HepG2 (cell line): ENCODE results near the gene HSDL2. TPM values are rescaled to one million over a fixed set of nuclear protein-coding genes. Genes with fewer than 3 reads are reported as not detected.

ENCODE experiments used
- ATAC-seq: fragments of 200-7000 bp; cut with Tn5 transposase; 3 replicates; pipeline ENCODE4 v1.9.1; 2020; ENCODE audit warnings: mild to moderate bottlenecking, moderate library complexity
- BruUV-seq: library from RNA; stranded (reverse); fragments of 400-500 nt; replicated peaks from 2 replicates; lab custom pipeline; 2021; lab: Mats Ljungman, UMichigan
- CTCF ChIA-PET: fragments of 300-600 bp; formaldehyde crosslinking; extraction: SDS; loops from one replicate; lab custom pipeline; 2021; ENCODE audit warnings: low total read pairs, inconsistent platforms, low intra/inter-chr PET ratio; lab: Yijun Ruan, JAX
- POLR2A ChIA-PET: fragments of 350-600 bp; sonication (Branson Sonifier 250); formaldehyde crosslinking; loops from one replicate; lab custom pipeline; 2020; ENCODE audit warnings: antibody characterized with exemption, inconsistent platforms; lab: Yijun Ruan, JAX
- DNase-seq: peaks from one replicate; pipeline ENCODE4 v3.0.0-alpha.2; 2015; ENCODE audit warnings: low spot score
- FAIRE-seq: peaks from 3 replicates; lab custom pipeline; 2011; peaks lifted over from hg19 to GRCh38; lab: Jason Lieb, UNC
- H2AFZ ChIP-seq: one replicate; pipeline ENCODE4 v1.6.1; 2011; ENCODE audit warnings: low read length, inconsistent platforms
- H3K27ac ChIP-seq: fragments of 300-600 bp; 3 replicates; pipeline ENCODE4 v1.8.0; 2011; ENCODE audit warnings: mixed run types, mild to moderate bottlenecking, mixed read lengths, low read length, inconsistent platforms; ENCODE audit not compliant: insufficient read depth; ENCODE audit errors: extremely low read length
- H3K27me3 ChIP-seq, 2 experiments: fragments of 200-600 bp in 1 of 2; 2 replicates in 1 of 2; 3 replicates in 1 of 2; pipeline versions ENCODE4 v1.6.0 to v1.8.0; 2011; ENCODE audit warnings: low read length in 2 of 2, mild to moderate bottlenecking in 2 of 2, moderate library complexity in 2 of 2, inconsistent platforms in 1 of 2; ENCODE audit not compliant: insufficient read depth in 2 of 2, control insufficient read depth in 1 of 2
- H3K36me3 ChIP-seq, 2 experiments: fragments of 200-600 bp in 1 of 2; replicated peaks in 1 of 2; 2 replicates in 1 of 2; 3 replicates in 1 of 2; pipeline versions ENCODE4 v1.5.1 to v1.8.0; 2011; ENCODE audit warnings: low read length in 2 of 2, inconsistent platforms in 1 of 2; ENCODE audit not compliant: insufficient read depth in 2 of 2, control insufficient read depth in 1 of 2
- H3K4me1 ChIP-seq: 2 replicates; pipeline ENCODE4 v1.5.1; 2012; ENCODE audit warnings: low read length, inconsistent platforms; ENCODE audit not compliant: insufficient read depth
- H3K4me2 ChIP-seq: 2 replicates; pipeline ENCODE4 v1.6.0; 2011; ENCODE audit warnings: low read depth, low read length, inconsistent platforms
- H3K4me3 ChIP-seq, 3 experiments: fragments of 200-600 bp in 1 of 3; sonication (generic), shearing (Covaris generic) in 1 of 3; replicated peaks in 1 of 3; 2 replicates each; pipeline ENCODE4 v1.5.1; 2011 to 2016; ENCODE audit warnings: low read length in 3 of 3, inconsistent platforms in 2 of 3, low read depth in 2 of 3, mild to moderate bottlenecking in 2 of 3, control low read depth in 1 of 3, mixed read lengths in 1 of 3; ENCODE audit not compliant: insufficient read depth in 1 of 3
- H3K79me2 ChIP-seq: one replicate; pipeline ENCODE4 v1.6.1; 2011; ENCODE audit warnings: low read length, inconsistent platforms; ENCODE audit not compliant: insufficient read depth
- H3K9ac ChIP-seq: 2 replicates; pipeline ENCODE4 v1.6.0; 2011; ENCODE audit warnings: mild to moderate bottlenecking, low read depth, low read length, inconsistent platforms; ENCODE audit not compliant: insufficient read depth
- H3K9me3 ChIP-seq: 2 replicates; pipeline ENCODE4 v1.5.1; 2012; ENCODE audit warnings: mild to moderate bottlenecking, low read length
- H4K20me1 ChIP-seq: 2 replicates; pipeline ENCODE4 v1.6.0; 2011; ENCODE audit warnings: inconsistent platforms, mild to moderate bottlenecking, low read length, moderate library complexity; ENCODE audit not compliant: insufficient read depth
- ATF7 ChIP-seq, 2 experiments: fragments of 450-650 bp in 1 of 2; sonication (generic) in 1 of 2; formaldehyde crosslinking in 1 of 2; IDR thresholded peaks; 2 replicates each; pipeline versions ENCODE4 v1.4.0 to v1.6.1; 2016 to 2020; ENCODE audit warnings: antibody characterized with exemption in 1 of 2, mild to moderate bottlenecking in 1 of 2, missing genetic modification reagents in 1 of 2
- HNF4A ChIP-seq: sonication (generic); formaldehyde crosslinking; IDR thresholded peaks from 2 replicates; pipeline ENCODE4 v1.4.0; 2020; ENCODE audit warnings: missing genetic modification reagents
- LBX2 ChIP-seq: sonication (generic); formaldehyde crosslinking; IDR thresholded peaks from 2 replicates; pipeline ENCODE4 v1.5.0; 2020; ENCODE audit warnings: missing genetic modification reagents, mild to moderate bottlenecking, borderline replicate concordance
- PHF21A ChIP-seq: sonication (generic); formaldehyde crosslinking; IDR thresholded peaks from 2 replicates; pipeline ENCODE4 v1.5.0; 2020; ENCODE audit warnings: mild to moderate bottlenecking, missing genetic modification reagents
- POLR2A ChIP-seq, 2 experiments: IDR thresholded peaks; 2 replicates each; pipeline ENCODE4 v1.6.1; 2011; ENCODE audit warnings: low read depth in 2 of 2, low read length in 2 of 2, mild to moderate bottlenecking in 1 of 2, moderate library complexity in 1 of 2; ENCODE audit not compliant: insufficient read depth in 1 of 2
- PRDM10 ChIP-seq: sonication (generic); formaldehyde crosslinking; IDR thresholded peaks from 2 replicates; pipeline ENCODE4 v1.4.0; 2020; ENCODE audit warnings: low read depth, missing genetic modification reagents
- RBM39 ChIP-seq: fragments of 200-400 bp; formaldehyde crosslinking; IDR thresholded peaks from one replicate; pipeline ENCODE4 v1.6.1; 2018; ENCODE audit warnings: antibody characterized with exemption, mild to moderate bottlenecking, low read depth, low read length; ENCODE audit not compliant: poor library complexity, severe bottlenecking
- SRSF9 ChIP-seq: fragments of 200-400 bp; formaldehyde crosslinking; IDR thresholded peaks from 2 replicates; pipeline ENCODE4 v1.6.1; 2018; ENCODE audit warnings: borderline replicate concordance, mild to moderate bottlenecking, low read depth, low read length; ENCODE audit not compliant: insufficient read depth, poor library complexity, severe bottlenecking
- TARDBP ChIP-seq: sonication (generic); formaldehyde crosslinking; IDR thresholded peaks from 2 replicates; pipeline ENCODE4 v1.8.0; 2022; ENCODE audit warnings: mild to moderate bottlenecking, missing genetic modification reagents
- ZBTB37 ChIP-seq: sonication (generic); formaldehyde crosslinking; IDR thresholded peaks from 2 replicates; pipeline ENCODE4 v1.4.0; 2020; ENCODE audit warnings: mild to moderate bottlenecking, missing genetic modification reagents
- ZC3H13 ChIP-seq: sonication (generic); formaldehyde crosslinking; IDR thresholded peaks from 2 replicates; pipeline ENCODE4 v1.8.1; 2023; ENCODE audit warnings: mild to moderate bottlenecking, missing genetic modification reagents, moderate library complexity
- ZNF143 ChIP-seq: sonication (generic); formaldehyde crosslinking; IDR thresholded peaks from 2 replicates; pipeline ENCODE4 v1.4.0; 2020; ENCODE audit warnings: missing genetic modification reagents
- ZNF777 ChIP-seq: sonication (generic); formaldehyde crosslinking; IDR thresholded peaks from 2 replicates; pipeline ENCODE4 v1.4.0; 2020; ENCODE audit warnings: missing genetic modification reagents
- ZSCAN5A ChIP-seq: sonication (generic); formaldehyde crosslinking; IDR thresholded peaks from 2 replicates; pipeline ENCODE4 v1.8.0; 2022; ENCODE audit warnings: mild to moderate bottlenecking, missing genetic modification reagents, borderline replicate concordance
- WGBS: methylation state at CpG from one replicate; pipeline ENCODE4 v1.1.6; 2017; ENCODE audit warnings: low lambda C conversion rate; 5-methylcytosine and 5-hydroxymethylcytosine counted together
- in situ Hi-C: cut with HindIII; loops from 2 replicates; pipeline ENCODE4 v1.10.0; 2017; ENCODE audit warnings: low pct_unique_long_range_greater_than_20kb; ENCODE audit not compliant: extremely low pct_ligation_motif_present
- intact Hi-C: fragments of 100-400 bp; cut with micrococcal nuclease; formaldehyde crosslinking; loops from one replicate; pipeline ENCODE4 v1.10.0; 2022; ENCODE audit not compliant: unreplicated experiment
- polyA plus RNA-seq, 8 experiments: library from polyadenylated mRNA; depleted of rRNA in 3 of 8; stranded (reverse) in 7 of 8; unstranded in 1 of 8; fragments of >200 nt; fragmentation: Illumina TruSeq in 4 of 8; extraction: Trizol in 4 of 8; gene quantifications; 2 replicates each; pipeline versions ENCODE4 v1.2.1 to v1.2.3, GENCODE V29; 2011 to 2016; ENCODE audit warnings: low read depth in 4 of 8, missing spikeins in 1 of 8, mixed read lengths in 1 of 8; ENCODE audit not compliant: insufficient read depth in 1 of 8
- total RNA-seq, 5 experiments: library from RNA; depleted of rRNA; stranded (reverse); fragments of >200 nt; fragmentation: Illumina TruSeq; extraction: Trizol; gene quantifications; 2 replicates each; pipeline ENCODE4 v1.2.3, GENCODE V29; 2016; ENCODE audit warnings: low read depth in 1 of 5
- TF ChIP-seq, protein P1 (sequence below): IDR thresholded peaks from 2 replicates; pipeline ENCODE4 v1.6.1; 2016; ENCODE audit warnings: control low read depth

HSDL2 gene
- total and polyA plus RNA-seq, 2 of the 13 experiments (the other 11 are each of a cell fraction or from before 2014, with no cell fraction given), result 55.3 to 80.2 TPM

- TF ChIP-seq LBX2 (CRISPR knock-in tag) (no peak), ZNF777 (CRISPR knock-in tag) (no peak), HNF4A (CRISPR knock-in tag) (peak; percentile 89)
Observed at GRCh38 chr9:112505607-112506006, 125.7 kb downstream of the HSDL2 start (continued).

GRCh38 chr9:112506571-112506970 is 126.7 kb downstream of the HSDL2 start:
- Histone ChIP-seq H3K4me3 (no peak overlapping the region), H3K4me1 (peaks cover 89% of the 10 kb centered on the region), H3K9ac (no peak overlapping the region), H3K79me2 (peaks cover 91% of the 10 kb centered on the region), H2AFZ (no peak overlapping the region), H3K27me3 (no peaks in the 10 kb centered on the region), H3K27ac (peak overlapping the region; percentile 51), H3K9me3 (no peaks in the 10 kb centered on the region), H4K20me1 (peaks cover 26% of the 10 kb centered on the region), H3K36me3 (no peaks in the 10 kb centered on the region; a peak in 1 of 5 replicates), H3K4me2 (no peak overlapping the region)
- DNase-seq (no peak), ATAC-seq (peak; percentile 32), FAIRE-seq (no peak)
- intact Hi-C loops, result no loop called here
- in situ Hi-C loops, result no loop called here
- BruUV-seq, result no TSS peak
- ChIA-PET CTCF (no interaction called here), POLR2A (interaction anchor here (1.3 to 1.4 kb wide), 3 partner anchors 11 to 20 kb away, joined by 3 to 4 read pairs (median 3); partner anchors contain the start of gene KIAA1958)
- WGBS, result 87% methylated on average over 2 of the region's 2 CpGs
- no peak for TF ChIP-seq ZBTB37 (CRISPR knock-in tag)
- TF ChIP-seq ATF7 (IDR thresholded peaks at IDR 0.05), result no peak
- TF ChIP-seq ATF7 (CRISPR knock-in tag; IDR thresholded peaks at IDR 0.05), result no peak
- TF ChIP-seq TARDBP (CRISPR knock-in tag), result no peak
- no peak for TF ChIP-seq ZNF143
- no peak for TF ChIP-seq SRSF9
- no peak for TF ChIP-seq RBM39
- TF ChIP-seq ZC3H13, result no peak
- TF ChIP-seq ZSCAN5A (CRISPR knock-in tag), result no peak
- no peak for TF ChIP-seq POLR2A (IDR thresholded peaks at IDR 0.05; ENCODE audit: insufficient read depth in 1 of 2, low read depth in 2 of 2, low read length in 2 of 2)
- TF ChIP-seq, protein P1, sequence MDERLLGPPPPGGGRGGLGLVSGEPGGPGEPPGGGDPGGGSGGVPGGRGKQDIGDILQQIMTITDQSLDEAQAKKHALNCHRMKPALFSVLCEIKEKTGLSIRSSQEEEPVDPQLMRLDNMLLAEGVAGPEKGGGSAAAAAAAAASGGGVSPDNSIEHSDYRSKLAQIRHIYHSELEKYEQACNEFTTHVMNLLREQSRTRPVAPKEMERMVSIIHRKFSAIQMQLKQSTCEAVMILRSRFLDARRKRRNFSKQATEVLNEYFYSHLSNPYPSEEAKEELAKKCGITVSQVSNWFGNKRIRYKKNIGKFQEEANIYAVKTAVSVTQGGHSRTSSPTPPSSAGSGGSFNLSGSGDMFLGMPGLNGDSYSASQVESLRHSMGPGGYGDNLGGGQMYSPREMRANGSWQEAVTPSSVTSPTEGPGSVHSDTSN, result no peak
- no peak for TF ChIP-seq PHF21A (CRISPR knock-in tag)
- no peak for TF ChIP-seq PRDM10 (CRISPR knock-in tag)
